ENCODE results near the gene DDX1.

Gene DDX1

DNA sequence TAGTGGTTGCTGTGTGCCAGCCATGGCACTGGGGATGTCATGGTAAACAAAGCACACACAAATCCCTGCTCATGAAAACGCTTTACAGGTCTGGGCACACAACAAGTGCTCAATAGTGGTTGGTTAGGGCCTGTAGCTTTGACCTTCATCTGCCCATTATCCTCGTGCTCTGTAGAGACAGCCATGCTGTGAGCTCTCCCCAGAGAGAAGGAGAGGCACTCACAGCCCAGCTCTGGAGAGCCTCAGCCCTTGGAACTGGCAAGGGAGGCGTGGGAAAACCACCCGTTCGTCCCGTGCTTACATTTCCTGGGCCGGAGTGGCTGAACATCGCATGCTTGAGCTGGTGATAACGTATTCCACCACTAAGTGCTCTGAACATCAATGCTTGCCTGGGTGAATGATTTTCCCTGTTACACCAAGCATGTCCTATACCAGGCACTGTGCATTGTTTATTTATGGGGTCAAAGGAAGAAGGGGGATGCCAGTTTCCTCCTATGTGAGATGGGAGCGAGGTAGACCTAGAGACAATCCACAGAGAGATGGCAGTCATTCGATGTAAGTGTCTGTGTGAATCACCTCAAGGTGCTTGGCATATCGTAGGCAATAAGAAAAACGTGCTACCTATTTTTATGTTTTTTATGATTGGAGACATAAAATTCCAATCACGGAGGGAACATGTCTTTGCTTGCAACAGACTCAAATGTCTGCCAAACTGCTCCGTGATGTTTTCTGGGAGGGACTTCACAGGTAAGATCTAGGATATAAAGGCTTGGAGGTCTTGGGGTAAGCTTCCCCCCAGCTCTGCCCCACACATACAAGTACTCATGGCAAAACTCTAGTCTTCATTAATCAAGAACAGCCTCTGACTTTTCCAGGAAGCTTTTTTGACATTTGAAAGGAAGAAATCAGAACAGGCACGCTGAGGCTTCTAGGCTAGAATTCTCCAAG is 75.5 kb downstream of the DDX1 start:
- DNase-seq (ENCODE audit: low read depth, low spot score): no peak
- in situ Hi-C loops (cut with HindIII; ENCODE audit: low sequenced_read_pairs): no loop called here
- no peak overlapping the region for H3K4me3 ChIP-seq (ENCODE audit: low read depth, low read length)
- TF ChIP-seq, protein P1, sequence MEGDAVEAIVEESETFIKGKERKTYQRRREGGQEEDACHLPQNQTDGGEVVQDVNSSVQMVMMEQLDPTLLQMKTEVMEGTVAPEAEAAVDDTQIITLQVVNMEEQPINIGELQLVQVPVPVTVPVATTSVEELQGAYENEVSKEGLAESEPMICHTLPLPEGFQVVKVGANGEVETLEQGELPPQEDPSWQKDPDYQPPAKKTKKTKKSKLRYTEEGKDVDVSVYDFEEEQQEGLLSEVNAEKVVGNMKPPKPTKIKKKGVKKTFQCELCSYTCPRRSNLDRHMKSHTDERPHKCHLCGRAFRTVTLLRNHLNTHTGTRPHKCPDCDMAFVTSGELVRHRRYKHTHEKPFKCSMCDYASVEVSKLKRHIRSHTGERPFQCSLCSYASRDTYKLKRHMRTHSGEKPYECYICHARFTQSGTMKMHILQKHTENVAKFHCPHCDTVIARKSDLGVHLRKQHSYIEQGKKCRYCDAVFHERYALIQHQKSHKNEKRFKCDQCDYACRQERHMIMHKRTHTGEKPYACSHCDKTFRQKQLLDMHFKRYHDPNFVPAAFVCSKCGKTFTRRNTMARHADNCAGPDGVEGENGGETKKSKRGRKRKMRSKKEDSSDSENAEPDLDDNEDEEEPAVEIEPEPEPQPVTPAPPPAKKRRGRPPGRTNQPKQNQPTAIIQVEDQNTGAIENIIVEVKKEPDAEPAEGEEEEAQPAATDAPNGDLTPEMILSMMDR (IDR thresholded peaks at IDR 0.05; ENCODE audit: low read depth, low read length): no peak

GRCh38 chr2:15667809-15668556 is 76.3 kb downstream of the DDX1 start:
- in situ Hi-C loops (cut with HindIII; ENCODE audit: low sequenced_read_pairs): no loop called here
- DNase-seq (ENCODE audit: low read depth, low spot score): peak; percentile 19
- TF ChIP-seq, protein P1 (IDR thresholded peaks at IDR 0.05; ENCODE audit: low read depth, low read length): no peak
- no peak overlapping the region for H3K4me3 ChIP-seq (ENCODE audit: low read depth, low read length)

DNA sequence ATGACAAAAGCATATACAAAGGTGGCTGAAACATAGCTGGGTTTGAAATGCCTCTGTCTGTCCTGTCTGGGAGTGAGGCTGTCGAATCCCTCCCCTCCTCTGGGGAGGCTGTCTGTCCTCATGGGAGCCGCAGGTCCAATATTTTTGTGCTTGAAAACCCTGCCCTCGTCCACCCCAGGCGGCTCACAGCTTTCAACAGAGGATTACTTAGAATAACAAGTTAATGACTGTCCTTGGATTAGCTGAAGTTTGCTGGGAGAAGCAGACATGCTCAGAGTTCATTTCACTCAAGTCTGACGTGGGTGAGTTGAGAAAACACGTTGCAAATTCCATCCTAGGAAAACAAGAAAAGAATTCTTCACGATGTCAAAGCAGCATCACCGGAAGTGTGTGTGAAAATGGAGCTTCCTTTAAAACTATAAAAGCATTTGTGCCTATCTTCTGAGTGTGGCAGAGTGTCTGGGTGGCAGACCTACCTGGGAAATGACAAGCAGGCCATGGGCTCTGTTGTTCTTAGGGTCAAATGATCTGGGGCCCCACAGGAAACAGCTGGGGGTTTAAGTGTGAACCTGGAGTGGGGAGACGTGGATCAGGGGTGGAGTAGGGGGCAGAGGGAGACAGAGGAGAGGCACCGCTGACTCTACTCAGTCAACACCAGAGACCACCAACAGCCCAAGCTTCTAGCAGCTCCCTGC is 77.1 kb downstream of the DDX1 start:
- DNase-seq (ENCODE audit: low read depth, low spot score): peak; percentile 23
- in situ Hi-C loops (cut with HindIII; ENCODE audit: low sequenced_read_pairs): no loop called here
- TF ChIP-seq, protein P1 (IDR thresholded peaks at IDR 0.05; ENCODE audit: low read depth, low read length): no peak
- no peak overlapping the region for H3K4me3 ChIP-seq (ENCODE audit: low read depth, low read length)

DNA sequence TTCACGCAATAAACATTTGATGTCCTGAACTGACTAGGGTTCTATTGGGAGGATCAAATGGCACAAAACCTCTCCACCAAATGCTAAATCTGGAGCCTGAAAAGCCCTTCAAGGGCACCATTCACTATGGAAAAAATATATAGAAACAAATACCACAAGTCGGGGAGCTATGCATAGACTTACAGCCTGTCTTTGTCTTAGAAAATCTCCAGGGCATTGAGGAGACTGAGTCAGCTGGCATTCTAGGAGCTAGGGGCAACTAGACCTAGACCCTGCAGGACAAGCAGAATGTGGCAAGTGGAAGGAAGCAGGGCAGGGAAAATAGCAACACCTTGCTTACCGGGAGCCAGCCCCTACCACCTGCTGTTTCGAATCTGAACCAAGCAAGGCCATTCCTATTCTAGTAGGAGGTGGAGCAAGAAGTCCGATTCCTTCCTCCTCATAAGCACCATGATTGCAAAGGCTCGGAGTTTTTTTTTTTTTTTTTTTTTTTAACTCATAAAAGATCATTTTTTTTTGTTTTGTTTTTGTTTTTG is 77.8 kb downstream of the DDX1 start:
- TF ChIP-seq, protein P1 (IDR thresholded peaks at IDR 0.05; ENCODE audit: low read depth, low read length): no peak
- no peak for DNase-seq (ENCODE audit: low read depth, low spot score)
- in situ Hi-C loops (cut with HindIII; ENCODE audit: low sequenced_read_pairs): no loop called here
- no peak overlapping the region for H3K4me3 ChIP-seq (ENCODE audit: low read depth, low read length)

DNA sequence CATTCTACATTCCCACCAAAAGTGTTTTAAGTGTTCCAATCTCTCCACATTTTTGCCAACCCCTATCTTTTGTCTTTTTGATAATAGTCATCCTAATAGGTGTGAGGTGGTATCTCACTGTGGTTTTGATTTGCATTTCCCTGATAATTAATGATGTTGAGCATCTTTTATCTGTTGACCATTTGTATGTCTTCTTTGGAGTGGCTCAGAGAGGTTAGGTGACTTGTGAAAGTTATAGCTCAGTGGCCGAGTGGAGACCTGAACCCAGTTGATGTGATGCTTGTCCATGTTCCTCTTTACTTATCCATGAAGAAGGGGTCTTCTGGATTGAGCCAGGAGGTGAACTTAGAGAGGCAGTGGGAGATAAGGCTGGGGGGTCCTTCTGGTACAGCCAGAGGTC is 78.8 kb downstream of the DDX1 start:
- in situ Hi-C loops (cut with HindIII; ENCODE audit: low sequenced_read_pairs): no loop called here
- no peak overlapping the region for H3K4me3 ChIP-seq (ENCODE audit: low read depth, low read length)

More for the DNA sequence above, 78.8 kb downstream of the DDX1 start:
- TF ChIP-seq, protein P1 (IDR thresholded peaks at IDR 0.05; ENCODE audit: low read depth, low read length): no peak
- no peak for DNase-seq (ENCODE audit: low read depth, low spot score)
